SH-SY5Y (cell line): ENCODE results near the gene THSD7A.

Experiments
- GATA2 ChIP-seq: IDR thresholded peaks from 2 replicates; pipeline ENCODE4 v1.6.1; 2011; ENCODE audit warnings: mild to moderate bottlenecking, low read depth, low read length
- GATA3 ChIP-seq: IDR thresholded peaks from 2 replicates; pipeline ENCODE4 v1.6.1; 2011; ENCODE audit warnings: low read depth, mild to moderate bottlenecking, low read length, moderate library complexity

- TF ChIP-seq GATA3 = no peak
- TF ChIP-seq GATA2 = no peak
Measured at GRCh38 chr7:11829954-11830353, 2.0 kb downstream of the THSD7A start.
